GM12872 (cell line): ENCODE data around the gene SIK3.

Experiments
- CTCF ChIP-seq: IDR thresholded peaks from 3 replicates; pipeline ENCODE4 v1.5.1; 2011; ENCODE audit warnings: low read depth, mild to moderate bottlenecking, low read length, moderate library complexity; ENCODE audit not compliant: insufficient read depth

The SIK3 gene

GRCh38 chr11:116830184-116830912 is 267.9 kb downstream of the SIK3 start:
- TF ChIP-seq CTCF, result no peak

GRCh38 chr11:116829525-116830183 is 268.6 kb downstream of the SIK3 start, which contains the start of gene APOC3:
TSS of gene APOC3 (plus strand) at chr11:116829907. CDS start at chr11:116830583, 676 bp downstream.
- TF ChIP-seq CTCF, result no peak

GRCh38 chr11:116828632-116829524 is 269.4 kb downstream of the SIK3 start:
- TF ChIP-seq CTCF, result no peak

GRCh38 chr11:116827461-116827860 is 270.8 kb downstream of the SIK3 start:
- no peak for TF ChIP-seq CTCF

- no peak for TF ChIP-seq CTCF
Measured at GRCh38 chr11:116826751-116827431, 271.3 kb downstream of the SIK3 start.

GRCh38 chr11:116825854-116826750 is 272.1 kb downstream of the SIK3 start:
- TF ChIP-seq CTCF, result no peak
